Left lung (tissue), 10 donors: ENCODE measurements around the gene REL. TPM values are rescaled to one million over a fixed set of nuclear protein-coding genes. Genes with fewer than 3 reads are reported as not detected.

Experiments
- ATAC-seq: fragments of 200-7000 bp; cut with Tn5 transposase; one replicate; pipeline ENCODE4 v1.9.1; 2020; ENCODE audit warnings: moderate library complexity
- DNase-seq, 4 donors: peaks; one replicate each; pipeline ENCODE4 v3.0.0-alpha.2; 2013 to 2020
- H3K27ac ChIP-seq, 2 donors: fragments of 200-600 bp; sonication (generic) in 1 of 2; one replicate each; pipeline versions ENCODE4 v1.5.0 to v1.8.0; 2020 to 2021
- H3K27me3 ChIP-seq, 2 donors: fragments of 200-600 bp; sonication (generic) in 1 of 2; one replicate each; pipeline versions ENCODE4 v1.5.0 to v1.8.0; 2020 to 2021
- H3K36me3 ChIP-seq, 2 donors: fragments of 200-600 bp; sonication (generic) in 1 of 2; one replicate each; pipeline versions ENCODE4 v1.5.0 to v1.8.0; 2020 to 2021
- H3K4me1 ChIP-seq, 2 donors: fragments of 200-600 bp; one replicate each; pipeline ENCODE4 v1.8.0; 2021
- H3K4me3 ChIP-seq, 2 donors: fragments of 200-600 bp; sonication (generic) in 1 of 2; one replicate each; pipeline versions ENCODE4 v1.5.0 to v1.8.0; 2020 to 2021; ENCODE audit warnings: mild to moderate bottlenecking in 1 of 2
- H3K9me3 ChIP-seq, 2 donors: fragments of 200-600 bp; sonication (generic) in 1 of 2; one replicate each; pipeline versions ENCODE4 v1.5.0 to v1.8.0; 2020 to 2021
- intact Hi-C, 2 donors: fragments of 100-400 bp; cut with DNase I; formaldehyde crosslinking; loops; one replicate each; pipeline versions ENCODE4 v1.11.2 to v1.14.2; 2022
- polyA plus RNA-seq, 6 donors: library from polyadenylated mRNA; unstranded; fragments of 120-200 nt; gene quantifications; one replicate each; pipeline ENCODE4 v1.2.1, GENCODE V29; 2013; ENCODE audit not compliant: insufficient read length in 6 of 6
- total RNA-seq, 2 donors: library from RNA; stranded (reverse); fragmentation: NEBNext Ultra II Directional; extraction: Animal tissue kit (Norgen Biotek cat#: 25700); gene quantifications; one replicate each; pipeline ENCODE4 v1.2.1, GENCODE V29; 2021
- TF ChIP-seq, protein P1 (sequence below), 2 donors: fragments of 200-600 bp; sonication (generic) in 1 of 2; IDR thresholded peaks; one replicate each; pipeline versions ENCODE4 v1.5.0 to v1.8.0; 2021; ENCODE audit warnings: antibody characterized with exemption in 2 of 2
- donor health status: DM: no; HTN: yes; CAD: no.
- donor health status: DM: no; HTN: no; CAD: no.

REL gene
- total and polyA plus RNA-seq, 8 donors = 10.0 to 31.8 (median 11.9) TPM

DNA sequence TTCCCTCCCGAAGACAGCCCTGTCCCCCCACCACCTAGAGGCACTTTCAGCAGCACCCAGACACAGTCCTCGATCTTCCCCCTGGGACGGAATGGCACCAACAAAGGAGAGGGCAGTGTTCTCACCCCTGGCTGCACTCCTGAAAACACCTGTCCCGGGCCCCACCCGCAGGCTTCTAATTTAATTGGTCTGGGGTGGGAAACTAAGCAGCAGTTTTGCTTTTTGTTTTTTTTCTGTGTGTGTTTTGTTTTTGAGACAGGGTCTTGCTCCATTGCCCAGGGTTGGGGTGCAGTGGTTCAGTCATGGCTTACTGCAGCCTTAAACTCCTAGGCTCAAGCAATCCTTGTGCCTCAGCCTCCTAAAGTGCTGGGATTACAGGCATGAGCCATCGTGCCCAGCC, 38.4 kb upstream of the REL start:
- no peak overlapping the region for H3K4me3 ChIP-seq
- intact Hi-C loops = no loop called here
- no peak for ATAC-seq
- DNase-seq = no peak
- no peaks in the 10 kb centered on the region for H3K27me3 ChIP-seq
- no peaks in the 10 kb centered on the region for H3K36me3 ChIP-seq
- H3K4me1 ChIP-seq = no peaks in the 10 kb centered on the region
- TF ChIP-seq, protein P1, sequence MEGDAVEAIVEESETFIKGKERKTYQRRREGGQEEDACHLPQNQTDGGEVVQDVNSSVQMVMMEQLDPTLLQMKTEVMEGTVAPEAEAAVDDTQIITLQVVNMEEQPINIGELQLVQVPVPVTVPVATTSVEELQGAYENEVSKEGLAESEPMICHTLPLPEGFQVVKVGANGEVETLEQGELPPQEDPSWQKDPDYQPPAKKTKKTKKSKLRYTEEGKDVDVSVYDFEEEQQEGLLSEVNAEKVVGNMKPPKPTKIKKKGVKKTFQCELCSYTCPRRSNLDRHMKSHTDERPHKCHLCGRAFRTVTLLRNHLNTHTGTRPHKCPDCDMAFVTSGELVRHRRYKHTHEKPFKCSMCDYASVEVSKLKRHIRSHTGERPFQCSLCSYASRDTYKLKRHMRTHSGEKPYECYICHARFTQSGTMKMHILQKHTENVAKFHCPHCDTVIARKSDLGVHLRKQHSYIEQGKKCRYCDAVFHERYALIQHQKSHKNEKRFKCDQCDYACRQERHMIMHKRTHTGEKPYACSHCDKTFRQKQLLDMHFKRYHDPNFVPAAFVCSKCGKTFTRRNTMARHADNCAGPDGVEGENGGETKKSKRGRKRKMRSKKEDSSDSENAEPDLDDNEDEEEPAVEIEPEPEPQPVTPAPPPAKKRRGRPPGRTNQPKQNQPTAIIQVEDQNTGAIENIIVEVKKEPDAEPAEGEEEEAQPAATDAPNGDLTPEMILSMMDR (IDR thresholded peaks at IDR 0.05) = no peak
- no peaks in the 10 kb centered on the region for H3K9me3 ChIP-seq
- H3K27ac ChIP-seq = no peak overlapping the region

DNA sequence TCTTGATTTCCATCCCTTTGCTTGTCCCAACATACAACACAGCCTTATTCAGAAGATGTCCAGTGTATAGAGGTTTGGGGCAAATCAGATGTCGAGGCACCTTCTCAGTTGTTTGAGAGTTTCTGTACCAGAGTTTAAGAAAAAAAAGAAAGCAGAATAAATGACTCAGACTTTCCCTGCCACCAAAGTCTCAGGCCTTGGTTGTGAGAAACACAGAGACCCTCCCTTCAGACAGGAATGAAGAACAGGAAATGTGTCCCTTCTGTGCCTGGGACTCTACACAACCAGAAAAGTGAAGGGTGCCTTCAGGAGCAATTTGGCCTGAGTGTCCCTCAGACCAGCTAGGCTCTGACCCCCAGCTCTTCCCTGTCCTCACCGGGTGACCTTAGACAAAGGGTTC, 37.3 kb upstream of the REL start:
- H3K4me1 ChIP-seq = no peaks in the 10 kb centered on the region
- H3K4me3 ChIP-seq = no peak overlapping the region
- no peaks in the 10 kb centered on the region for H3K36me3 ChIP-seq
- DNase-seq = no peak
- TF ChIP-seq, protein P1 (IDR thresholded peaks at IDR 0.05) = no peak
- intact Hi-C loops = no loop called here
- no peak overlapping the region for H3K27ac ChIP-seq
- no peak for ATAC-seq
- H3K9me3 ChIP-seq = no peaks in the 10 kb centered on the region
- no peaks in the 10 kb centered on the region for H3K27me3 ChIP-seq

- ATAC-seq (no peak), DNase-seq (no peak)
- intact Hi-C loops = no loop called here
- H3K4me3 ChIP-seq = no peak overlapping the region
- no peaks in the 10 kb centered on the region for H3K36me3 ChIP-seq
- H3K4me1 ChIP-seq = peaks cover 0 to 8% of the 10 kb centered on the region in 2 donors
- H3K9me3 ChIP-seq = no peaks in the 10 kb centered on the region
- no peaks in the 10 kb centered on the region for H3K27me3 ChIP-seq
- no peak overlapping the region for H3K27ac ChIP-seq
- TF ChIP-seq, protein P1 (IDR thresholded peaks at IDR 0.05) = no peak
These were observed 33.5 kb upstream of the REL start for GRCh38 chr2:60847854-60848253.

- peaks cover 0 to 15% of the 10 kb centered on the region in 2 donors for H3K4me1 ChIP-seq
- TF ChIP-seq, protein P1 (IDR thresholded peaks at IDR 0.05) = no peak
- ATAC-seq = no peak
- DNase-seq = no peak
- no peak overlapping the region for H3K4me3 ChIP-seq
- H3K9me3 ChIP-seq = no peaks in the 10 kb centered on the region
- no peak overlapping the region for H3K27ac ChIP-seq
- no peaks in the 10 kb centered on the region for H3K36me3 ChIP-seq
- H3K27me3 ChIP-seq = no peaks in the 10 kb centered on the region
- intact Hi-C loops = no loop called here
These were observed 32.2 kb upstream of the REL start for GRCh38 chr2:60849187-60849586.

DNA sequence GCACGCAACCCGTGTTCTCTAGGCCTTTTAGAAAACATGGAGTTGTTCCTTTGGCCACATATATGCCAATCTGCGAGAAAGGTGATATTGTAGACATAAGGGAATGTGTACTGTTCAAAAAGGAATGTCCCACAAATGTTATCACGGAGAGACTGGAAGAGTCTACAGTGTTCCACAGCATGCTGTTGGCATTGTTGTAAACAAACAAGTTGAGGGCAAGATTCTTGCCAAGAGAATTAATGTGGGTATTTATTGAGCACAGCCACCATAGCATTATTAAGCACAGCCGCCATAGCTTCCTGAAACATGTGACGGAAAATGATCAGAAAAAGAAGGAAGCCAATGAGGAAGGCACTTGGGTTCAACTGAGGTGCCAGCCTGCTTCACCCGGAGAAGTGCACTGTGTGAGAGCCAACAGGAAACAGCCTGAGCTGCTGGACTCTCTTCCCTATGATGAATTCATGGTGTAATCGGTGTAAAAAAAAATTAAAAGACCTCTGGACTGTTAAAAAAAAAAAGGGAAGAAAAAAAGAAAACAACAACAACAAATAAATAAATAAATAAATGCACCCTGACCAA, 29.0 kb upstream of the REL start:
- DNase-seq (peak in 1 of 4 donors; percentile 57), ATAC-seq (peak; percentile 51)
- Histone ChIP-seq H3K9me3 (no peaks in the 10 kb centered on the region), H3K4me1 (peaks cover 0 to 31% of the 10 kb centered on the region in 2 donors), H3K36me3 (no peaks in the 10 kb centered on the region), H3K4me3 (no peak overlapping the region), H3K27me3 (no peaks in the 10 kb centered on the region), H3K27ac (peak overlapping the region in 1 of 2 donors; percentile 10)
- TF ChIP-seq, protein P1 (IDR thresholded peaks at IDR 0.05) = no peak
- intact Hi-C loops = no loop called here
